ENCODE results near the gene ITFG1.
A peak's percentile ranks its signal among the peaks of the same experiment; 100 is the strongest.
"Not testable (repeated sequence)": the region's sequence is repeated elsewhere in the genome, so short reads cannot be mapped to it uniquely, and the experiment has no call there.

Gene ITFG1

DNA sequence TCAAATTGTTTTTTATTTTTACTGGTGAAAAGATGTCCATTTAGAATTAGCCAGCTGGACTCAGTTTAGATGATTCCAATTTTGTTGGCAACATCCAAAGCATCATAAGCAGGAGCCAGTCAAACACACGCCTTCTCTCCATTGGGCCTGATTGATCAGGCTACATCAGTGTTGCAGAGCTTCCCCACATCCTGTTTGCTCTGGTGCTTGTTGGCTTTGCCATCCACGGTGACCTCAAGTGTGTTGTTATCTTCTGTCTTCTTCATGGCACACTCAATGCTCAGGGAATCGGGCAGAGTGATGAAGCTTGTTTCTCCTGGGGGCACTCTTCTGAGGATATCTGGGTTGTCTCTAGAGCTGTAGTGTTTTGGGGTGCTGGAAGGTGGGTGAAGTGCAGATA lies 310.8 kb downstream of the ITFG1 start:
- no peak for DNase-seq (ENCODE audit: low spot score)

DNA sequence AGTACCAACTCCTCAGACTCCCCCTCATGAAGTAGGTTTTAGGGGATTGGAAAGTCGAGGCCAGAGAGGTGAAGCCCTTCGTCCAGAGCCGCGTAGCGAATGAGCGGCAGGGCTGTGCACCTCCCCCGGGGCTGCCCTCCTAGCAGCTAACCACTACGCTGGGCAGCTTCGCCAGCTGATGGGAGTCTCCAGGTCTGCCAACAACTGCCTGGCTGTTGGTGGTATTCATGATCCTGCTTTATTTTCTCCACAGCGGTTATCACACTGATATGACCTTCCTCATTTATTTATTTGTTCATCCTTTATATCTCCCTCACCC lies 316.3 kb downstream of the ITFG1 start:
- DNase-seq (ENCODE audit: low spot score), result peak; percentile 3

DNA sequence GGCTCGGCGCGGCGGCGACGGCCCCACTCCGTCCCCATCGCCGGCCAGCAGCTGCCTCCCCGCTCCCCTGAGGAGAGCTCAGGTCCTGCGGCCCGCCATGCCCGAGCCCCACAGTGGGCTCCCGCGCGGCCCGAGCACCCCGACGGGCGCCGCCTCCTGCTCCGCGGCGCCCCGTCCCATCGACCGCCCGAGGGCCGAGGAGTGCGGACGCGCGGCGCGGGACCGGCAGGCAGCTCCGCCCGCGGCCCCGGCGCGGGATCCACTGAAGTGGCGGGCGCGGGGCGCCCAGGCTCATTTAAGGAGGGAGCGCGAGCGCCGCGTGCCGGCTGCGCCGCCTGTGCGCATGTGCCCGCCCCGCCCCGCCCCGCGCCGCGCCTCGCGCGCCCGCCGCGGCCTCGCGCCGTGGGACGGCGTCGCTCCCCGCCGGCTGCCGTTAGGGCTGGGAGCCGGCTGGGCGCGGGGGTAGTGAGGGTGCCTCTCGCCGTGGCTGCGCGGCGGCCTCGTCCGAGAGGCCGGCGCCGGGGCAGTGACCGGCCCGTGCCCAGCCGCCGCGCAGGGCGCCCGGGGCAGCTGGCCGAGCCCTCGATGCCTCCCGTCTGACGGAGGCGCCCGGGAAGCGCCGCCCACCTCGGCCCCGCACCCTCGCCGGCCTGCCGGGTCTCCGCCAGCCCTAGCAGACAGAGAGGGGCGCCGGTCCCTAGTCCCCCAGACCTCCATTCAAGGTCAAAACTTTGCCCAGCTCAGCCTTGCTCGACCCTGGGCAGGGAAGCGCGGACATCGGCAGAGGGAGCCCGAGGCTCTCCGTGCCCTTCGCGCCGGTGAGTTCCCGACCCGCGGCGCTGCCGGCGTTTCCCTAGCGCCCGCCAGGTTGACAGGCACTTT lies 316.9 kb downstream of the ITFG1 start, which contains the start of gene NETO2:
Gene NETO2, minus strand, starts transcription at position 269 of the 882 bp plus-strand sequence. CDS start 333 bp downstream, outside the sequence.
- peak; percentile 47 for DNase-seq (ENCODE audit: low spot score)

DNA sequence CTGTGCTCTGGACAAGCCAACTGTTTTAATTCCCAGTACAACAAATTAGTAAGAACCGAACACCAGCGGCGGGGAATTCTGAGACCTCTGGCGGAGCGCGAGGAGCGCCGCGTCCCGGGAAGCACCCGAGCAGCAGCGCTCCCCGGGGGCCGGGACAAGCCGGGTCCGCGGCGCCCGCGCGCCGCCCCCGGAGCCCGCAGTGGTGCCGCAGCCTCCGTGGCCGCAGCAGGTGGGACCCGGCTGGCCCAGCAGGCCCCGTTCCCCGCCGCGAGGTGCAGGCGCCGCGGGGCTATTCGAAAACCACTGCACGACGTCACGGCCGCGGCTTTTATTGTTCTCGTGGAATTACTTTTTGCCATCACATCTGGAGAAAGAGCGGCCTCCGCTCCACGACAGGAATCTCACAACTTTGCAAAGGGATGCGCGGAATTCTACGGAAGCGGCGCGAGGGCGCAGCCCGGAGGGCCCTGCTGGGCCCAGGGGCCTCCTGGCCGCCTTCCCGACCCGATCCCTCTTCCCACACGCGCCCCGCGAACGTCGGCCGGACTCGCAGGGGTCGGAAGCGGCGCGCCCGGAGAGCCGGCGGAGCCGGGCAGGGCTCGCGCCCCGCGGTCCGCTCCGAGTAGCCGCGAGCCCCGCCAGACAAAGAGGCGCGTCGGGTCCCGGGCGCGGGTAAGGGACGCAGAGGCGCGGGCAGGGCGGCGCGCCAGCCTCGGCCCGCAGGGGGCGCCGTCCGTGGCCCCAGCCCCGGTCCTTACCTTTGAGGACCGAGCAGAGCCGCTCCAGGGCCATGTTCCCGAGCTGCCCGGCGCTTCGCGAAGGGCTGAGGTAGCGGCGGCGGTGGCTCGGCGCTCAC lies 317.8 kb downstream of the ITFG1 start:
- DNase-seq (ENCODE audit: low spot score), result peak; percentile 50

DNA sequence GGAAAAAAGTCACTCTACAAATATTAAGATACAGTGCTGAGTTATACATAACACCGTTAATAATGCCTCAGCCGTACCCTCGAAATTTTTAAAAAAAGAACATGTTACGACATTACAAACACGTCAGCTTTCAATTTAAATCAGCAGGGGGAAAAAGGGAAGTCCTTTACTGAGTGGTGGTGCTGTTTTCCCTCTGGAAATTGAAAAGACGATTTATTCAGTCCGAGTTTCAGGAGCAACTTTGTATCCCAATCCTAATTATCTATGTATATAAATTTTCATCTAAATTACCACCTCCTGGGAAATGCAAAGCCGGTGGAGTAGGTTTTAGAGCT lies 318.4 kb downstream of the ITFG1 start:
- DNase-seq (ENCODE audit: low spot score), result no peak

DNA sequence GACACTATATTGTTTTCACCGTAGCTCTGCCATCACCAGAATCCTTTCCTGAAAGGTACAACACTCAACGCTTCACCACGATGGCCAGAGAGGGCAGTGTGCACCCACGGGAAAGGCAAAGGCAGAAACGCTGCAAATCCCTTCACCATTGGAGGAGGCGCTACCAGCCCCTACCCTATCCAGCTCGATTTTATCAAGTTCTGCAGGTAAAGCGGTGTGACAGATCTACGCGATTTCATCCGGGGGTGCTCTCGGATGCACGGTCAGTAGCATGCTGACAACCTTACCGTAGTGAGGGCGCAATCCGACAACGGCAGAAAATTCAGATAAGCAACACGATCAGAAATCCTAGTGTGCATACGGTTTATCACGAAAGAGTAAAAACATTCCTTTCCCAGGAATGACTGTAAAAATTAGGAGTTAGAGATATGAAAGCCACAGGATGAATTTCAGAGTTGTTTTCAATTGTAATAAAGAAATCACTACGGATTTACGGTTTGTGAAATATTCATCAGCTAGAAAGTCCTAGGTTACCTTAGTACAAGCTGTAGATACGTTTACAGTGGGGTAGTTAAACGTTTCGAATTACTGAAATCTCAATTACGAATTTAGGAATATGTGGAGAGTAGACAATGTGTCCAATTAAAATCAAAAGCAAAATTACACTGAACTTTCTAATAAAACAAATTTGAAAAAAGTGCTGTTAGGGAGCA lies 318.9 kb downstream of the ITFG1 start:
- DNase-seq (ENCODE audit: low spot score), result peak; percentile 71

DNA sequence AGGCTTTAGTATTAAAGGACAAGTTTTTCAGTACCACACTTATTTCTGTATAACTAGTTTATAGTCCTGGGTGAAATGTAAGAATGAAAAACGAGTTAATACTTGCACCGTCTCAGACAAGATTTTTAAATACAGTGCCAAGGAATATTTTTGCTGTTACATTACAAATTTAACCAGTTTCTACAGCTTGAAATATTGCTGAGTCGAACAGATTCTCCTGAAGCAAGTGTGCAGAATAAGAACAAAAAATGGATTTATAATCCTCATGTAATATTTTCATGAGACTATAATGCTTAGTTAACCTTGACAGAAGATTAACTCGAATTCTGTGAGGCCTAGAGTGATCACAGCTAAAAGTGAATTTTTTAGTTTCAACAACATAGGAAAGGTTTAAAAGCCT lies 320.2 kb downstream of the ITFG1 start:
- DNase-seq (ENCODE audit: low spot score), result no peak

DNA sequence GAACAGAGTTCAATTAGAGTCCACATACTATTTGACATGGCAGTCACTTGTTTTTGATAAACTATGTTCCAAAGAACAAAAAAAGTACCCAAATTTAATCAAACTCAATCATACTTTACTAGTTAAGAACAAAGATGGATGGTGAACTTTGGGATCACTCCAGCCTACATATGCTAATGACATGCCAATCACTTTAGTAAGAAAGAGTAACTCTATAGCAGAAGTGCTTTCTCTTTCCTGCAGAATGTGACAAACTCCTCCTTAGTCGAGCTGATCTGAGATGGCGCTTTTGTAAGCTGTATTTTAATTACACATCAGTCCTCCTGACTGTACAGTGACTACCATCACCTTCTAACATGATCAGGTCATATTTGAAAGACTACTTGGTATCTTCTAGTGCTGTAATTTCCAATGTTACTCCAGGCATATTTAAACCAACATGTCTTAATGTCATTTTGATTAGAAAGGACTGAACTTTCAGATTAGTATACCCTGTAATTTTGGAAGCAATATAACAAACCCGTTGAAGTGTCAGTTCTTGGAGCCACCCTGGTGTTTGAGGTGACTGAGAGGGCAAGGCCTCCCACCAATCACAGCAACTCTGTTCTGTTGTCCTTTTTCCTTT lies 321.2 kb downstream of the ITFG1 start:
- DNase-seq (ENCODE audit: low spot score), result no peak

DNA sequence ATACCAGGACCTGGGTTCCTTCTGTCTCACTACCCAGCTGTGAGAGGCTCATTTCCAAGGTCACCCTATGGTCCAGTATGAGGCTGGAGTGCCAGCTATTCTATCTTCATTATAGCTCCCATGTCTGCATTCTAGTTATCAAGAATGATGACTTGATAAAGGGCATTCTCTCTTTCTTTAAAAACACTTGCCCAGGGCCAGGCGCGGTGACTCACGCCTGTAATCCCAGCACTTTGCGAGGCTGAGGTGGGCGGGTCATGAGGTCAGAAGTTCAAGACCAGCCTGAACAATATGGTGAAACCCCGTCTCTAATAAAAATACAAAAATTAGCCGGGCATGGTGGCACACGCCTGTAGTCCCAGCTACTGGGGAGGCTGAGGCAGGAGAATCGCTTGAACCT lies 322.9 kb downstream of the ITFG1 start:
- DNase-seq (ENCODE audit: low spot score), result not testable (repeated sequence)

DNA sequence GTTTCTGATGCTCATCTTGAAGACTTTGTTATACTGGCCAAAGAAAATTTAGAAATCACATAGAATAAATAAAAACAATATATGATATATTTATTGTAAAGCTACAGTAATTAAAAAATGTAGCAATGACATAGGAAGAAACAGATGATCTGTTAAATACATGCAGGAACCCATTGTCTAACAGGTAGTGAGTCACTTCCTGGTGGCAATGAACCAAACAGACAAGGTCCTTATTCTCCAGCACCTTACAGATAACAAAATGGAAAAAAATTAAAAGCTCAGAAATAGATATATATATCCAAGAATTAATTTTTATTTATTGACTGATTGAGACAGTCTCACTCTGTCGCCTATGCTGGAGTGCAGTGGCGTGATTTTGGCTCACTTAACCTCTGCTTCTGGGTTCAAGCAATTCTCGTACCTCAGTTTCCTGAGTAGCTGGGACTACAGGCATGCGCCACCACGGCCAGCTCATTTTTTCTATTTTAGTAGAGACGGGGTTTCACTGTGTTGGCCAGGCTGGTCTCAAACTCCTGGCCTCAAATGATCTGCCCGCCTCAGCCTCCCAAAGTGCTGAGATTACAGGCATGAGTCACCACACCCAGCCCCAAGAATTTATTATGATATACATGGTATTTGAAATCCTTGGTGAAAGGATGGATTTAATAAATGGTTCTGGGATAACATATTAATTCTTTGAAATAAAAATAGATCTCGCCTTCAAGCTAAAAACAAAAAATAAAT lies 324.6 kb downstream of the ITFG1 start:
- no peak for DNase-seq (ENCODE audit: low spot score)

DNA sequence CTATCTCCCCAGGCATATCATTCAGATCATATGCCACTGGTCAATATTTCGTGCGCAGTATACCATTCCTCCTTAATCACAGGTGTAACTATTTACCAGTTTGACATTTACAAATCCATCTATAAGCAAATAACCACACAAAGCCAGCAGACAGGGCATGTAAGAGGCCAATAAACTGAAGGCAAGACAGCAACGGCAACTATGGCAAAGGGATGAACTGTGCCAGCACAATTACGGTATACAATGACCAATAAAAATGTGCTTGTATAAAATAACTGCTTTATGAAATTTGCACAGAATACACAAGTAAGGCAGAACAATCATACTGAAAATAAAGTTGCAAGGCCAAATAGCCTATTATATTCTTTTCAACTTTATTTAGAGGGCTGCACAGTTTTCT lies 326.3 kb downstream of the ITFG1 start:
- no peak for DNase-seq (ENCODE audit: low spot score)

DNA sequence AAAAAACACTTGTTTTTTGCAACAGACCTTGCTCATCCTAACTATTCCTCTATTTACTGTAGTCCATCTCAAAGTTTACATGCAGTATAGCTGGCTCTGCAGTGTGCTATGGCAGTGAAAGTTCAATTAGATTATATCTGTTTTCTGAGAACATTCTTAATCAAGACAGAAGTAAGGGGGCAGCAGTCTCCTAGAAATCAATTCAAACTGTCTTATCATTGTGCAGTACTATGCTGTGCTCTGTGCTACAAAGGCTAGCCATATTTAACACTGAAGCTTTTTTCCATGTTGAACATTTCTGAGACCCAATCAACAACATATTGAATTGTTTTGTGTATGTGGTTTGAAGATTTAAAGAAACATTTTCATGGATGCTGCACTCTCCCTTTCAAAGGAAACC lies 328.6 kb downstream of the ITFG1 start:
- no peak for DNase-seq (ENCODE audit: low spot score)

DNA sequence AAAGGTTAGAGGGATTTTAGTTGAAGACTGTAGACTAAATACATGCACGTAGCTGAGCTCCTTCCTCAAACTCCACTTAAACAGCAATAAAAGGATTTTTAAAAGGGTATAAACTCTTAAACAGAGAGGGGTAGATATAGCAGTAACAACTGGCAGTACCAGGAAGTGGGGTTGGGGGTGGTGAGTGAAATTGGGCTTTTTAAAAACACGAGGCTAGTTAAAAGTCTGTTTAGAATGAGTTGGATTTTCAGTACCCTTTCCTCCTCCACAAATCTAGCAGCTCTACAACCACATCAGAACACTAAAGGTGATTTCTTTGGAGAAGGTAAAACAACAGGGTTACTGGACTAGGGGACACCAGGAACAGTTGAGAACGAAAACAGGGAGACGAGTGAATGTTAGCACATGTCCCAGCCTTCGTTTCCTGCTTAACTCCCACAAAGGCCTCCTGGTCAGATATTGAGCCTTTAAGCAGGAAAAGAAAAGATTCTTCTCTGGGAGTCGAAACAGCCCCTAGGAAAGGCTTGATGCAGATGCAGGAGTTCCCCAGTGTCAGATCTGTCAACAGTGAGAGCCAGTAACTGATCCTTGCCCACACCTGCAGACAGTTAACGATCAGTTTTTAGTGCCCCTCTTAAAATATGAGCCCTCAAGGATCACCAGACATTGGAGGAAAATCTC lies 331.0 kb downstream of the ITFG1 start:
- DNase-seq (ENCODE audit: low spot score), result no peak

DNA sequence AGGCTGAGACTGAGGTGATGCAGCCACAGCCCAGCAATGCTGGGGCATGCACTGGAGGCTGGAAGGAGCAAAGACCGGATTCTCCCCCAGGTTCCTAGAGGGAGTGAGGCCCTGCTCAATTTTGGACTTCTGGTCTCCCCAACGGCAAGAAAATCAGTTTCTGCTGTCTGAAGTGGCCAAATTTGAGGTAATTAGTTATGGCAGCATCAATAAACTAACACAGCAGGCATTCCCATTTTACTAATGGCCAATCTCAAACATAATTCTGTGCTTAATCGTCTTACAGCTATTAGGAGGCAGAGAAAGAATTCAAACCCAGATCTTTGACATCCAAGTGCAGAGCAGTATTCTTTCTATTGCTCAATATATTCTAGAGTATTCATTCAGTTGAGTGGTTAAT lies 333.3 kb downstream of the ITFG1 start:
- no peak for DNase-seq (ENCODE audit: low spot score)

DNA sequence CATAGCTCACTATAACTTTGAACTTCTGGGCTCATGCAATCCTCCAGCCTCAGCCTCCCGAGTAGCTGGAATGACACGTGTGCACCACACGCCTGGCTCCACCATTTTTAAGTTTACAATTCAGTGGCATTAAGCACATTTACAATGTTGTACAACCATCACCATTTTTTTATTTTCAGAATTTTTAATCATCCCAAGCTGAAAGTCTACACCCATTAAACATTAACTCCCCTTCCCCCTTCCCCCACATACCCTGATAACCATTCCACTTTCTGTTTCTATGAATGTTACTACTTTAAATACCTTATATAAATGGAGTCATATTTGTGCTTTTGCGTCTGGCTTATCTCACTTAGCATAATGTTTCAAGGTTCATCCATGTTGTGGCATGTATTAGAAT lies 335.1 kb downstream of the ITFG1 start:
- DNase-seq (ENCODE audit: low spot score), result no peak

DNA sequence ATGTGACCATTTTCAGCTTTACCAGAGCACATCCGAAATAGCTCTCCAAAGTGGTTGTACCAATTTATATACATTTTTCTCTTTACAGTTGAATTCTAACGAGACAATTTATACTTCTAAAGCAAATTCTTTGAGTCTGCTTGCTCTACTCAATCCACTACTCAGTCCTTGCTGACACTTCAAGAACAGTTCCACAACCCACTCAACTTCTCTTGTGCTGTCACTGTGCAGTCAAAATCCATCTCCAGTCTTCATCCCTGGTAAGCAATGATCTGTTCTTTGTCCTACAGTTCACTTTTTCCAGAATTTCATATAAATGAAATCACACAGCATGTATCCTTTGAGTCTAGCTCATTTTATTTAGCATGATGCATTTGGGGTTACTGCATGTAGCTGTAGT lies 347.7 kb downstream of the ITFG1 start:
- DNase-seq (ENCODE audit: low spot score), result no peak

DNA sequence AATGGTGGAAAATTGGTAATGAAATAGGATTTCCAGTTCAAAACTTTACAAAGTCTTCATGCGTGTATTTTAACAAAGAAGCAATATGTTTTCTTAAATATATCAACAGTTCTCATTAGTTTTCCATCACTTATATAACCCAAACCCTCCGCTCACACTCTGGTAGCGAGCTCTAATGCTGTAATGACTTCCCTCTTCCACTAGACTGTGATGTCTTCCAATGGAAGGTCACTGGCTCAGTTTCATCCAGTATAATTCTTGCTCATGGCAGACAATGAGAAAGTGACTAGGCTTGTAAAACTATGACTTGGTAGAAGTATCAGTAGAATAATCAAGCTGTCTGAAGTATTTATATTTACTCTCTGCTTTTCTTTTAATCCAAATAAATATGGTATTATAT lies 349.9 kb downstream of the ITFG1 start:
- DNase-seq (ENCODE audit: low spot score), result no peak

DNA sequence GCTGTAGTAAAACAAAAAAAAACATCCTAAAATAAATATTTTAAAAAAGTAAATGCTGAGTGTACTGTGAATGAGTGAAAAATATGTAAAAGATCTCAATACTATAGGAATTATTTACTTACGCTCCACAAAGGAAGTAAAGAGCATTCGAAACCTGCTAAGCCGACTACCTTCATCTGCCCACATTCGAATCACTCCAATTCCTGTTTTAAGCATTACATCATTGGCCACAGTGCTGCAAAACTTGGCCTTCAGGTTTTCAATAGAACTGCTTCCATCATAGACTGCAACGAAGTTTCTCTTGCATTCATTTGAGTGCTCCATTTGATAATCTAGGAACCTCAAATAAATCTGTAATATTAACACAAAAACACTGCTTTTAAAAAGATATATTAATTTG lies 351.5 kb downstream of the ITFG1 start:
- DNase-seq (ENCODE audit: low spot score), result no peak

All from hepatic stellate cell (primary cell).